GM12874 (cell line): ENCODE measurements around the gene TNS3.

Experiments
- CTCF ChIP-seq: IDR thresholded peaks from 2 replicates; pipeline ENCODE4 v1.5.1; 2011; ENCODE audit warnings: low read depth, mild to moderate bottlenecking, control low read depth, low read length, moderate library complexity; ENCODE audit not compliant: insufficient read depth

Gene TNS3

GRCh38 chr7:47477191-47478016 is 104.5 kb downstream of the TNS3 start:
- TF ChIP-seq CTCF = no peak

- no peak for TF ChIP-seq CTCF
Observed at GRCh38 chr7:47475880-47476227, 106.1 kb downstream of the TNS3 start.

GRCh38 chr7:47474937-47475879 is 106.7 kb downstream of the TNS3 start:
- TF ChIP-seq CTCF = no peak

GRCh38 chr7:47474211-47474936 is 107.5 kb downstream of the TNS3 start:
- no peak for TF ChIP-seq CTCF

- no peak for TF ChIP-seq CTCF
Observed at GRCh38 chr7:47473499-47474210, 108.3 kb downstream of the TNS3 start.

GRCh38 chr7:47472444-47473157 is 109.3 kb downstream of the TNS3 start:
- no peak for TF ChIP-seq CTCF
